PC-3 (cell line): ENCODE measurements around the gene FLYWCH1.

Experiments used
- CTCF ChIP-seq: fragments of 300-600 bp; sonication (generic); conservative IDR thresholded peaks from 2 replicates; pipeline ENCODE4 v1.5.1; 2017; ENCODE audit warnings: antibody characterized with exemption, low read depth, mild to moderate bottlenecking, low read length
- EZH2 ChIP-seq: fragments of 300-600 bp; sonication (generic); IDR thresholded peaks from one replicate; pipeline ENCODE4 v1.6.1; 2017; ENCODE audit warnings: antibody characterized with exemption, mild to moderate bottlenecking, low read length; ENCODE audit not compliant: unreplicated experiment
- EZH2phosphoT487 ChIP-seq: fragments of 300-600 bp; sonication (generic); IDR thresholded peaks from 2 replicates; pipeline ENCODE4 v1.6.1; 2018; ENCODE audit warnings: mild to moderate bottlenecking, antibody characterized with exemption, low read length, borderline replicate concordance

GRCh38 chr16:2897110-2897509 lies 14.6 kb upstream of the FLYWCH1 start:
- no peak for TF ChIP-seq CTCF
- no peak for TF ChIP-seq EZH2
- no peak for TF ChIP-seq EZH2phosphoT487
